Lung microvascular endothelial cell (primary cell): Measurements from ENCODE around the gene TFB2M. TPM values are rescaled to one million over a fixed set of nuclear protein-coding genes. Genes with fewer than 3 reads are reported as not detected.
A peak's percentile ranks its signal among the peaks of the same experiment; 100 is the strongest.

Source experiments
- DNase-seq, 2 donors: peaks; one replicate each; pipeline versions ENCODE4 v3.0.0 to v3.0.0-alpha.2; 2010; ENCODE audit warnings: low read depth in 2 of 2
- total RNA-seq: library from RNA; depleted of rRNA; stranded (reverse); fragments of >200 nt; gene quantifications from 2 replicates; pipeline ENCODE4 v1.2.1, GENCODE V29; 2014

Gene TFB2M
- total RNA-seq, 1 donor from 2014 or later: 12.5 TPM

- no peak for DNase-seq
Measured at GRCh38 chr1:246513619-246514343, 52.3 kb downstream of the TFB2M start.

- DNase-seq: no peak
Measured at GRCh38 chr1:246513041-246513440, 53.0 kb downstream of the TFB2M start.

GRCh38 chr1:246512635-246513034 lies 53.4 kb downstream of the TFB2M start:
- no peak for DNase-seq

- DNase-seq: no peak
Measured at GRCh38 chr1:246512230-246512629, 53.8 kb downstream of the TFB2M start.

- no peak for DNase-seq
Measured at GRCh38 chr1:246511203-246511602, 54.9 kb downstream of the TFB2M start.

- no peak for DNase-seq
Measured at GRCh38 chr1:246510147-246511030, 55.7 kb downstream of the TFB2M start.

GRCh38 chr1:246508897-246509688 lies 57.0 kb downstream of the TFB2M start:
- DNase-seq: no peak

GRCh38 chr1:246506674-246507481 lies 59.2 kb downstream of the TFB2M start, which contains the start of gene SMYD3:
TSS of gene SMYD3 (minus strand) at chr1:246507279.
- DNase-seq: peak; percentile 82 to 85

GRCh38 chr1:246506367-246506673 lies 59.7 kb downstream of the TFB2M start:
- DNase-seq: peak in 1 of 2 donors; percentile 7

GRCh38 chr1:246503341-246503740 lies 62.7 kb downstream of the TFB2M start:
- DNase-seq: peak; percentile 36 to 60

GRCh38 chr1:246497331-246497915 lies 68.6 kb downstream of the TFB2M start:
- peak; percentile 82 to 90 for DNase-seq

- peak; percentile 79 to 83 for DNase-seq
Measured at GRCh38 chr1:246492611-246493245, 73.3 kb downstream of the TFB2M start.

GRCh38 chr1:246491551-246492053 lies 74.5 kb downstream of the TFB2M start:
- DNase-seq: no peak

Other genes with a start within 250 kb of the TFB2M start
- gene SMYD3, start 59.0 kb downstream of the TFB2M start, total RNA-seq: 16.3 and 17.3 TPM in 2 replicates
- gene CNST, start 195 bp upstream of the TFB2M start, total RNA-seq: 13.1 and 32.5 TPM in 2 replicates
- gene SCCPDH, start 158.1 kb upstream of the TFB2M start, total RNA-seq: 39.4 and 39.9 TPM in 2 replicates